Measurements from ENCODE around the gene GTF3A.

DNA sequence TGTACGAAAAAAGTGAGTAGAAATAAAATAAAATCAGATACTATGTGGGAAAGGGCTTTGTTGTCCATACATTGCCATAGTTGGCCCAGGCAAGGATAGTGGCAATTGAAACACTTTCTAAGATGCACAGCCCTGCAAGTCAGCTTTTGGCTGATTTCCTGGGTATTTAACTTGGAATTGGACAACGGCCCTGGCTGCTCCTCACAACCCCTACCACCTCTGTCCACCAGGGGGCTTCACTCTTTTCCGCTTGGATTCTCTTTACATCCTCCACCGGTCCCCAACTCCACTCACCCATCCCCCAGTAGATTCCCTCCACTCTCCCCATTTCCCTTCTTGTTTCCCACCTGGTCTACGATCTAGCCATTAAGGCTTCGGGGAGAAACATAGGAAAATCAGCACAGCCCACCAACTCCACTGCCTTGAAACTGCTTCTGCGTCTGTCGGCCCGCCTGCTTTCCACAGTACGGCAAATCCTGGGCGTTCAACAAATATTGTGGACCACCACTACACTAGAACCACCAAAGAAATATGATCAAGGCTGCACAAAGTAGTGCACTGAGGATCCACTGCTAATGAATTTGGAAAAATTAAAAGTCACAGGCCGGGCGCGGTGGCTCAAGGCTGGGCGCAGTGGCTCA is 48.6 kb upstream of the GTF3A start:
- TF ChIP-seq POLR2AphosphoS5 (IDR thresholded peaks at IDR 0.05; ENCODE audit: low read depth, low read length) (no peak), TAF1 (IDR thresholded peaks at IDR 0.05; ENCODE audit: borderline replicate concordance, insufficient read depth, low read length) (no peak)
